Heart left ventricle (tissue), 16 donors: ENCODE results near the gene TSC22D1. TPM values are rescaled to one million over a fixed set of nuclear protein-coding genes. Genes with fewer than 3 reads are reported as not detected.
"Not testable (repeated sequence)": the region's sequence is repeated elsewhere in the genome, so short reads cannot be mapped to it uniquely, and the experiment has no call there.

Experiments
- ATAC-seq, 4 donors: fragments of 200-7000 bp; cut with Tn5 transposase; one replicate each; pipeline ENCODE4 v1.9.1; 2020 to 2022; ENCODE audit warnings: moderate library complexity in 4 of 4, mild to moderate bottlenecking in 3 of 4, moderate number of reproducible peaks in 1 of 4
- DNase-seq, 5 donors: peaks; one replicate each; pipeline ENCODE4 v3.0.0-alpha.2; 2020
- H3K27ac ChIP-seq, 12 donors: fragments of 200-600 bp; sonication (generic) in 4 of 12; one replicate each; pipeline versions ENCODE4 v1.5.0 to v1.8.0; 2016 to 2022; ENCODE audit warnings: mild to moderate bottlenecking in 2 of 12
- H3K27me3 ChIP-seq, 9 donors: fragments of 200-600 bp; sonication (generic) in 2 of 9; one replicate each; pipeline versions ENCODE4 v1.5.1 to v1.8.0; 2016 to 2022; ENCODE audit warnings: mild to moderate bottlenecking in 3 of 9
- H3K36me3 ChIP-seq, 9 donors: fragments of 200-600 bp; sonication (generic) in 2 of 9; one replicate each; pipeline versions ENCODE4 v1.5.0 to v1.8.0; 2018 to 2022; ENCODE audit warnings: mild to moderate bottlenecking in 2 of 9
- H3K4me1 ChIP-seq, 12 donors: fragments of 200-600 bp; sonication (generic) in 4 of 12; one replicate each; pipeline versions ENCODE4 v1.5.0 to v1.8.0; 2016 to 2022; ENCODE audit warnings: mild to moderate bottlenecking in 3 of 12
- H3K4me3 ChIP-seq, 12 donors: fragments of 200-600 bp; sonication (generic) in 4 of 12; one replicate each; pipeline versions ENCODE4 v1.5.0 to v1.8.0; 2017 to 2022; ENCODE audit warnings: mild to moderate bottlenecking in 9 of 12, moderate library complexity in 4 of 12
- H3K9me3 ChIP-seq, 12 donors: fragments of 200-600 bp; sonication (generic) in 4 of 12; one replicate each; pipeline versions ENCODE4 v1.5.0 to v1.8.0; 2016 to 2022; ENCODE audit warnings: mild to moderate bottlenecking in 1 of 12
- CTCF ChIP-seq, 12 donors: fragments of 200-600 bp; sonication (generic) in 4 of 12; IDR thresholded peaks; one replicate each; pipeline versions ENCODE4 v1.5.0 to v1.8.0; 2018 to 2022; ENCODE audit warnings: antibody characterized with exemption in 12 of 12, mild to moderate bottlenecking in 5 of 12
- POLR2A ChIP-seq, 2 donors: fragments of 450-650 bp; IDR thresholded peaks; one replicate each; pipeline ENCODE4 v1.6.1; 2017; ENCODE audit warnings: antibody characterized with exemption in 2 of 2, mild to moderate bottlenecking in 2 of 2, moderate library complexity in 2 of 2
- WGBS, 4 donors: extraction: QIAGEN DNeasy Blood & Tissue Kit in 2 of 4; methylation state at CpG; one replicate each; pipeline versions ENCODE4 v1.1.5 to v1.1.7; 2013 to 2018; 5-methylcytosine and 5-hydroxymethylcytosine counted together
- intact Hi-C, 10 donors: fragments of 100-400 bp; cut with DNase I; formaldehyde crosslinking; loops; one replicate each; pipeline versions ENCODE4 v1.11.1 to v1.14.2; 2022
- polyA plus RNA-seq, 2 donors: library from polyadenylated mRNA; stranded (reverse); fragments of 200-250 nt; gene quantifications; one replicate each; pipeline ENCODE4 v1.2.3, GENCODE V29; 2013
- total RNA-seq, 9 donors: library from RNA; depleted of rRNA in 2 of 9; stranded (reverse); fragments of >200 nt in 2 of 9; fragmentation: NEBNext Ultra II Directional in 3 of 9; extraction: Animal tissue kit (Norgen Biotek cat#: 25700) in 3 of 9; gene quantifications; one replicate each; pipeline versions ENCODE4 v1.1.0 to v1.2.4, GENCODE V29; 2016 to 2023
- donor health status: ischemic (EF 13 %, LVEDD 7.1; RV severe dilation, severe dysfunction).
- donor health status: healthy with polysubstance abuse.
- donor health status: DM: no; HTN: yes; CAD: no.
- donor health status: DM: no; HTN: no; CAD: no.
- donor health status: ischemic (EF 25% LVEDD 6.9; RV normal size, moderate dysfunction).
- donor health status: ischemic (EF 25% LVEDD 5.7; RV mildly dilated, moderate dysfunction).
- donor health status: healthy.
- donor health status: DM: yes; HTN: yes; CAD: no.
- donor health status: ischemic (EF 35%, LVEDD 5.7; RV mildly dilated, moderate dysfunction).
- donor health status: nonischemic (EF 11% LVEDD 7.7; RV severe dilation, severe dysfunction).
- donor health status: DM: yes; HTN: yes; CAD: no.
- donor health status: PGD.
- donor health status: ischemic (EF 29% LVEDD 5.4; RV normal size, mild dysfunction).
- donor health status: nonischemic (EF 23%, LVEDD 6.1; RV moderate dilation, normal function).

TSC22D1 gene
- total and polyA plus RNA-seq, 11 donors: 61.0 to 166 (median 125) TPM

GRCh38 chr13:44565881-44566280, 10.2 kb downstream of the TSC22D1 start:
- Histone ChIP-seq H3K9me3 (no peaks in the 10 kb centered on the region), H3K4me1 (peaks cover 0 to 7% (median 1%) of the 10 kb centered on the region in 12 donors), H3K27ac (no peak overlapping the region), H3K27me3 (no peaks in the 10 kb centered on the region), H3K4me3 (no peak overlapping the region), H3K36me3 (no peaks in the 10 kb centered on the region)
- intact Hi-C loops: no loop called here
- TF ChIP-seq POLR2A (IDR thresholded peaks at IDR 0.05): no peak
- no peak for TF ChIP-seq CTCF (IDR thresholded peaks at IDR 0.05)
- no peak for ATAC-seq
- 92 to 96% (median 96%) methylated on average over 3 of the region's 3 CpGs for WGBS, 4 donors
- DNase-seq: no peak

GRCh38 chr13:44564936-44565335, 11.2 kb downstream of the TSC22D1 start:
- no peaks in the 10 kb centered on the region for H3K36me3 ChIP-seq
- H3K9me3 ChIP-seq: no peaks in the 10 kb centered on the region
- H3K4me1 ChIP-seq: peaks cover 0 to 3% (median 0%) of the 10 kb centered on the region in 12 donors
- no peak for TF ChIP-seq POLR2A (IDR thresholded peaks at IDR 0.05)
- TF ChIP-seq CTCF (IDR thresholded peaks at IDR 0.05): no peak
- no peak for ATAC-seq
- DNase-seq: no peak
- WGBS, 4 donors: 88 to 98% (median 94%) methylated on average over 2 of the region's 2 CpGs
- intact Hi-C loops: no loop called here
- H3K27me3 ChIP-seq: no peaks in the 10 kb centered on the region
- H3K27ac ChIP-seq: no peak overlapping the region
- H3K4me3 ChIP-seq: no peak overlapping the region

GRCh38 chr13:44562853-44563252, 13.3 kb downstream of the TSC22D1 start:
- H3K36me3 ChIP-seq, H3K9me3 ChIP-seq, H3K4me3 ChIP-seq, H3K27ac ChIP-seq, intact Hi-C loops, ATAC-seq, H3K27me3 ChIP-seq, DNase-seq, H3K4me1 ChIP-seq: not testable (repeated sequence)
- 96 to 98% (median 96%) methylated on average over 6 of the region's 6 CpGs for WGBS, 4 donors

GRCh38 chr13:44561351-44561750, 14.8 kb downstream of the TSC22D1 start:
- no peak for DNase-seq
- WGBS, 4 donors: 96 to 99% (median 98%) methylated on average over 2 of the region's 2 CpGs
- no peak for TF ChIP-seq CTCF (IDR thresholded peaks at IDR 0.05)
- no peak for TF ChIP-seq POLR2A (IDR thresholded peaks at IDR 0.05)

GRCh38 chr13:44557986-44558385, 18.1 kb downstream of the TSC22D1 start:
- DNase-seq: no peak
- H3K4me1 ChIP-seq: peaks cover 0 to 2% (median 0%) of the 10 kb centered on the region in 12 donors
- no peak overlapping the region for H3K27ac ChIP-seq
- no peaks in the 10 kb centered on the region for H3K27me3 ChIP-seq
- H3K36me3 ChIP-seq: peaks cover 0 to 8% (median 0%) of the 10 kb centered on the region in 9 donors
- intact Hi-C loops: loop anchor here in 1 of 10 donors (10.0 kb wide), 1 partner anchor 53 kb away; no protein-coding TSS in a partner anchor
- TF ChIP-seq CTCF (IDR thresholded peaks at IDR 0.05) (no peak), POLR2A (IDR thresholded peaks at IDR 0.05) (no peak)
- no peaks in the 10 kb centered on the region for H3K9me3 ChIP-seq
- no peak overlapping the region for H3K4me3 ChIP-seq
- no peak for ATAC-seq
- 79 to 84% (median 82%) methylated on average over 2 of the region's 2 CpGs for WGBS, 4 donors

More at GRCh38 chr13:44561351-44561750, 14.8 kb downstream of the TSC22D1 start:
- peaks cover 0 to 8% (median 0%) of the 10 kb centered on the region in 9 donors for H3K36me3 ChIP-seq
- intact Hi-C loops: no loop called here
- H3K4me1 ChIP-seq: peaks cover 0 to 2% (median 0%) of the 10 kb centered on the region in 12 donors
- H3K27me3 ChIP-seq: no peaks in the 10 kb centered on the region
- ATAC-seq: no peak
- H3K27ac ChIP-seq: no peak overlapping the region
- H3K4me3 ChIP-seq: no peak overlapping the region
- no peaks in the 10 kb centered on the region for H3K9me3 ChIP-seq
